ENCODE measurements around the gene GJB3.
"Not testable (repeated sequence)": the region's sequence is repeated elsewhere in the genome, so short reads cannot be mapped to it uniquely, and the experiment has no call there.

Gene GJB3

DNA sequence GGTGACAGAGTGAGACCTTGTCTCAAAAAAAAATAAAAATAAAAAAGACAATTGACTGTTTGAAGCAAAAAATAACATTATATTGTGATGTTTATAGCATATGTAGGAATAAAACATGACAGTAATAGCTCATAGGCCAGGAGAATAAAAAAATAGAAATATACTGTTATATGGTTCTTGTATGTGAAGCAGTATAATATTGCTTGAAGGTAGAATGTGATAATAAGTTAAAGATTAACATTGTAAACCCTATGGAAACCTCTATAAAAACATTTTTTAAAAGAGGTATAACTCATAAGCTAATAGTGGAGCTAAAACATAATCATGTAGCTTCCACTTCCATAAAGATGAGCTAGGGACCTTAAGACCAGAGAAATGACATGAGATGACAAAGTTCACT is 35.3 kb downstream of the GJB3 start:
- TF ChIP-seq GABPA (IDR thresholded peaks at IDR 0.05; ENCODE audit: low read depth) (no peak), SPI1 (IDR thresholded peaks at IDR 0.05; ENCODE audit: borderline replicate concordance, low read depth) (no peak), POLR2AphosphoS5 (IDR thresholded peaks at IDR 0.05; ENCODE audit: low read depth) (no peak)
- TF ChIP-seq, protein P1, sequence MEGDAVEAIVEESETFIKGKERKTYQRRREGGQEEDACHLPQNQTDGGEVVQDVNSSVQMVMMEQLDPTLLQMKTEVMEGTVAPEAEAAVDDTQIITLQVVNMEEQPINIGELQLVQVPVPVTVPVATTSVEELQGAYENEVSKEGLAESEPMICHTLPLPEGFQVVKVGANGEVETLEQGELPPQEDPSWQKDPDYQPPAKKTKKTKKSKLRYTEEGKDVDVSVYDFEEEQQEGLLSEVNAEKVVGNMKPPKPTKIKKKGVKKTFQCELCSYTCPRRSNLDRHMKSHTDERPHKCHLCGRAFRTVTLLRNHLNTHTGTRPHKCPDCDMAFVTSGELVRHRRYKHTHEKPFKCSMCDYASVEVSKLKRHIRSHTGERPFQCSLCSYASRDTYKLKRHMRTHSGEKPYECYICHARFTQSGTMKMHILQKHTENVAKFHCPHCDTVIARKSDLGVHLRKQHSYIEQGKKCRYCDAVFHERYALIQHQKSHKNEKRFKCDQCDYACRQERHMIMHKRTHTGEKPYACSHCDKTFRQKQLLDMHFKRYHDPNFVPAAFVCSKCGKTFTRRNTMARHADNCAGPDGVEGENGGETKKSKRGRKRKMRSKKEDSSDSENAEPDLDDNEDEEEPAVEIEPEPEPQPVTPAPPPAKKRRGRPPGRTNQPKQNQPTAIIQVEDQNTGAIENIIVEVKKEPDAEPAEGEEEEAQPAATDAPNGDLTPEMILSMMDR (IDR thresholded peaks at IDR 0.05; ENCODE audit: insufficient read depth, low read length), result no peak
- TF ChIP-seq, protein P2, sequence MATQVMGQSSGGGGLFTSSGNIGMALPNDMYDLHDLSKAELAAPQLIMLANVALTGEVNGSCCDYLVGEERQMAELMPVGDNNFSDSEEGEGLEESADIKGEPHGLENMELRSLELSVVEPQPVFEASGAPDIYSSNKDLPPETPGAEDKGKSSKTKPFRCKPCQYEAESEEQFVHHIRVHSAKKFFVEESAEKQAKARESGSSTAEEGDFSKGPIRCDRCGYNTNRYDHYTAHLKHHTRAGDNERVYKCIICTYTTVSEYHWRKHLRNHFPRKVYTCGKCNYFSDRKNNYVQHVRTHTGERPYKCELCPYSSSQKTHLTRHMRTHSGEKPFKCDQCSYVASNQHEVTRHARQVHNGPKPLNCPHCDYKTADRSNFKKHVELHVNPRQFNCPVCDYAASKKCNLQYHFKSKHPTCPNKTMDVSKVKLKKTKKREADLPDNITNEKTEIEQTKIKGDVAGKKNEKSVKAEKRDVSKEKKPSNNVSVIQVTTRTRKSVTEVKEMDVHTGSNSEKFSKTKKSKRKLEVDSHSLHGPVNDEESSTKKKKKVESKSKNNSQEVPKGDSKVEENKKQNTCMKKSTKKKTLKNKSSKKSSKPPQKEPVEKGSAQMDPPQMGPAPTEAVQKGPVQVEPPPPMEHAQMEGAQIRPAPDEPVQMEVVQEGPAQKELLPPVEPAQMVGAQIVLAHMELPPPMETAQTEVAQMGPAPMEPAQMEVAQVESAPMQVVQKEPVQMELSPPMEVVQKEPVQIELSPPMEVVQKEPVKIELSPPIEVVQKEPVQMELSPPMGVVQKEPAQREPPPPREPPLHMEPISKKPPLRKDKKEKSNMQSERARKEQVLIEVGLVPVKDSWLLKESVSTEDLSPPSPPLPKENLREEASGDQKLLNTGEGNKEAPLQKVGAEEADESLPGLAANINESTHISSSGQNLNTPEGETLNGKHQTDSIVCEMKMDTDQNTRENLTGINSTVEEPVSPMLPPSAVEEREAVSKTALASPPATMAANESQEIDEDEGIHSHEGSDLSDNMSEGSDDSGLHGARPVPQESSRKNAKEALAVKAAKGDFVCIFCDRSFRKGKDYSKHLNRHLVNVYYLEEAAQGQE (IDR thresholded peaks at IDR 0.05; ENCODE audit: insufficient replicate concordance, low read depth), result no peak
- no peaks in the 10 kb centered on the region for H3K27me3 ChIP-seq (ENCODE audit: insufficient read depth, poor library complexity, severe bottlenecking)

DNA sequence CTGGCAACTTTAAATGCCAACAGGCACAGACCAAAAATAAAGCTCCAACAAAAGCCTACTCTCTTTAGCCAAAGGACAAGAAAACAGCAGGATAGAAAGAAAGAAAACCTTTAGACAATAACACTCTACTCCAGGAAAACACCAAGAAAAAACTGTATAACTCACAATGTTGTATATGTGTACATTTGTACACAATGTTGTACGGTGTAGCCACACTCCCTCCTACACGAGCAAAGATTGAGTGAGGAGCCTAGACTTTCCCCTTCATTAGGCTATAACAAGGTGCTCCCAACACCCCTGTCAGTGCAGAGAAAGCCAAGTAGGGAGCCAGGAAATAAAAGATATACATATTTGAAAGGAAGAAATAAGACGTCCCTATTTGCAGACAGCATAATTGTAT is 35.8 kb downstream of the GJB3 start:
- no peak for DNase-seq (ENCODE audit: low read depth in 1 of 2, low spot score in 1 of 2)
- Histone ChIP-seq H3K4me3 (replicated peaks; ENCODE audit: insufficient read depth, low read length) (no peak overlapping the region), H3K27me3 (ENCODE audit: insufficient read depth, poor library complexity, severe bottlenecking) (no peaks in the 10 kb centered on the region), H3K27ac (replicated peaks) (no peak overlapping the region)
- TF ChIP-seq, protein P2 (IDR thresholded peaks at IDR 0.05; ENCODE audit: insufficient replicate concordance, low read depth), result no peak
- TF ChIP-seq POLR2AphosphoS5 (IDR thresholded peaks at IDR 0.05; ENCODE audit: low read depth) (no peak), SPI1 (IDR thresholded peaks at IDR 0.05; ENCODE audit: borderline replicate concordance, low read depth) (no peak), GABPA (IDR thresholded peaks at IDR 0.05; ENCODE audit: low read depth) (no peak)
- TF ChIP-seq, protein P1 (IDR thresholded peaks at IDR 0.05; ENCODE audit: insufficient read depth, low read length), result no peak

More for the DNA sequence above, 35.3 kb downstream of the GJB3 start:
- Histone ChIP-seq H3K4me3 (replicated peaks; ENCODE audit: insufficient read depth, low read length) (no peak overlapping the region), H3K27ac (replicated peaks) (no peak overlapping the region)
- DNase-seq (ENCODE audit: low read depth in 1 of 2, low spot score in 1 of 2), result no peak

DNA sequence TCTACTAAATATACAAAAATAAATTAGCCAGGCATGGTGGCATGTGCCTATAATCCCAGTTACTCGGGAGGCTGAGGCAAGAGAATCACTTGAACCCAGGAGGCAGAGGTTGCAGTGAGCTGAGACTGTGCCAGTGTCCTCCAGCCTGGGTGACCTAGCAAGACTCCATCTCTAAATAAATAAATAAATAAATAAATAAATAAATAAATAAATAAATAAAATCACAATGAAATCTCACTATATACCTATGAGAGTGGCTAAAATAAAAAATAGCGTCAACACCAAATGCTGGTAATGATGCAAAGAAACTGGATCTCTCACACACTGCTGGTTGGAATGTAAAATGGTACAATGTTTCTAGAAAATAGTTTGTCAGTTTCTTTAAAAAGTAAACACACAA is 37.8 kb downstream of the GJB3 start:
- not testable (repeated sequence) for H3K27ac ChIP-seq (replicated peaks); DNase-seq (ENCODE audit: low read depth in 1 of 2, low spot score in 1 of 2); H3K27me3 ChIP-seq (ENCODE audit: insufficient read depth, poor library complexity, severe bottlenecking); H3K4me3 ChIP-seq (replicated peaks; ENCODE audit: insufficient read depth, low read length)

DNA sequence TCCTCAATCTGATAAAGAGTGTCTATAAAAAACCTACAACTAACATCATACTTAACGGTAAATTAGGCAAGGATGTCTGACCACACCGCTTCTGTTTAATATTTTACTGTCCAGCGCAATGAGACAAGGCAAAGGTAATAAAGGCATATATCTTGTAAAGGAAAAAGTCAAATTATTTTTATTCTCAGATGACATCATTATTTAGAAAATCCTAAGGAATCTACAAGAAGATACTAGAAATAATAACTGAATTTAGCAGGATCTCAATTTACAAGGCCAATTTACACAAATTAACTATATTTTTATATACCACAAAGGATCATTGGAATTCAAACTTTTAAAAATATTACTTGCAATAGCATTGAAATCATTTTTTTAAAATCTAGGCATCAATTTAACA is 41.2 kb downstream of the GJB3 start:
- Histone ChIP-seq H3K4me3 (replicated peaks; ENCODE audit: insufficient read depth, low read length) (no peak overlapping the region), H3K27me3 (ENCODE audit: insufficient read depth, poor library complexity, severe bottlenecking) (no peaks in the 10 kb centered on the region), H3K27ac (replicated peaks) (no peak overlapping the region)
- DNase-seq (ENCODE audit: low read depth in 1 of 2, low spot score in 1 of 2), result peak in 1 of 2 experiments; percentile 37
- TF ChIP-seq POLR2AphosphoS5 (IDR thresholded peaks at IDR 0.05; ENCODE audit: low read depth) (no peak), SPI1 (IDR thresholded peaks at IDR 0.05; ENCODE audit: borderline replicate concordance, low read depth) (no peak), GABPA (IDR thresholded peaks at IDR 0.05; ENCODE audit: low read depth) (no peak)
- TF ChIP-seq, protein P1 (IDR thresholded peaks at IDR 0.05; ENCODE audit: insufficient read depth, low read length), result no peak
- TF ChIP-seq, protein P2 (IDR thresholded peaks at IDR 0.05; ENCODE audit: insufficient replicate concordance, low read depth), result no peak

Data from HL-60 (cell line).